IMR-90 (cell line): ENCODE measurements around the gene PRKN. TPM values are rescaled to one million over a fixed set of nuclear protein-coding genes. Genes with fewer than 3 reads are reported as not detected.

Source experiments
- ATAC-seq: fragments of 200-7000 bp; cut with Tn5 transposase; 2 replicates; pipeline ENCODE4 v1.9.1; 2020; ENCODE audit warnings: low read depth, mild to moderate bottlenecking, moderate library complexity
- BruUV-seq: library from RNA; stranded (reverse); fragments of 400-500 nt; replicated peaks from 2 replicates; lab custom pipeline; 2021; lab: Mats Ljungman, UMichigan
- CTCF ChIA-PET: fragments of 300-600 bp; formaldehyde crosslinking; extraction: SDS; loops from one replicate; lab custom pipeline; 2021; ENCODE audit warnings: antibody characterized with exemption; lab: Yijun Ruan, JAX
- POLR2A ChIA-PET: fragments of 300-600 bp; sonication (Branson Sonifier 250); formaldehyde crosslinking; loops from one replicate; lab custom pipeline; 2022; ENCODE audit warnings: antibody characterized with exemption; ENCODE audit not compliant: unreplicated experiment; lab: Charles Lee
- DNase-seq: peaks from one replicate; pipeline ENCODE4 v3.0.0; 2013
- H2AFZ ChIP-seq: replicated peaks from 2 replicates; pipeline ENCODE3; 2013; ENCODE audit warnings: low read length, mild to moderate bottlenecking; ENCODE audit not compliant: poor library complexity
- H2AK5ac ChIP-seq: 2 replicates; pipeline ENCODE4 v1.6.1; 2013; ENCODE audit warnings: low read depth, low read length, inconsistent platforms
- H2AK9ac ChIP-seq: replicated peaks from 2 replicates; pipeline ENCODE3; 2013; ENCODE audit warnings: mild to moderate bottlenecking, low read depth, low read length, moderate library complexity; ENCODE audit not compliant: poor library complexity
- H2BK120ac ChIP-seq: 2 replicates; pipeline ENCODE4 v1.6.1; 2013; ENCODE audit warnings: low read depth, low read length, inconsistent platforms
- H2BK15ac ChIP-seq: 3 replicates; pipeline ENCODE4 v1.6.1; 2013; ENCODE audit warnings: low read depth, low read length, inconsistent platforms
- H2BK20ac ChIP-seq: 2 replicates; pipeline ENCODE4 v1.6.1; 2013; ENCODE audit warnings: low read depth, mild to moderate bottlenecking, inconsistent platforms, low read length, moderate library complexity
- H2BK5ac ChIP-seq: 2 replicates; pipeline ENCODE4 v1.6.1; 2013; ENCODE audit warnings: mild to moderate bottlenecking, low read depth, low read length, inconsistent platforms; ENCODE audit not compliant: poor library complexity, severe bottlenecking
- H3K14ac ChIP-seq: replicated peaks from 2 replicates; pipeline ENCODE4 v1.6.1; 2013; ENCODE audit warnings: low read depth, low read length, inconsistent platforms
- H3K18ac ChIP-seq: 2 replicates; pipeline ENCODE4 v1.6.1; 2013; ENCODE audit warnings: low read depth, low read length, control low read depth
- H3K23ac ChIP-seq: 2 replicates; pipeline ENCODE4 v1.6.1; 2013; ENCODE audit warnings: low read depth, low read length, inconsistent platforms
- H3K27ac ChIP-seq: 2 replicates; pipeline ENCODE4 v1.5.1; 2013; ENCODE audit warnings: mild to moderate bottlenecking, control low read depth, low read length; ENCODE audit not compliant: insufficient read depth
- H3K27me3 ChIP-seq: 2 replicates; pipeline ENCODE4 v1.6.1; 2013; ENCODE audit warnings: low read length; ENCODE audit not compliant: control insufficient read depth, insufficient read depth
- H3K36me3 ChIP-seq: 2 replicates; pipeline ENCODE4 v1.6.1; 2013; ENCODE audit warnings: low read length, mixed read lengths; ENCODE audit not compliant: control insufficient read depth, insufficient read depth
- H3K4ac ChIP-seq: 2 replicates; pipeline ENCODE4 v1.6.1; 2013; ENCODE audit warnings: low read depth, low read length, inconsistent platforms
- H3K4me1 ChIP-seq: 2 replicates; pipeline ENCODE4 v1.6.1; 2013; ENCODE audit warnings: low read length, mixed read lengths; ENCODE audit not compliant: control insufficient read depth, insufficient read depth
- H3K4me2 ChIP-seq: 2 replicates; pipeline ENCODE4 v1.6.1; 2013; ENCODE audit warnings: low read depth, mild to moderate bottlenecking, control low read depth, low read length, moderate library complexity
- H3K4me3 ChIP-seq: 2 replicates; pipeline ENCODE4 v1.5.1; 2013; ENCODE audit warnings: low read depth, mild to moderate bottlenecking, control low read depth, low read length, moderate library complexity; ENCODE audit not compliant: insufficient read depth
- H3K56ac ChIP-seq: 2 replicates; pipeline ENCODE4 v1.6.1; 2013; ENCODE audit warnings: low read length, inconsistent platforms; ENCODE audit not compliant: insufficient read depth; ENCODE audit errors: extremely low read depth
- H3K79me1 ChIP-seq, 2 experiments: 2 replicates each; pipeline ENCODE4 v1.6.1; 2013; ENCODE audit warnings: low read length in 2 of 2, inconsistent platforms in 1 of 2, low read depth in 1 of 2
- H3K9ac ChIP-seq: 2 replicates; pipeline ENCODE4 v1.6.1; 2013; ENCODE audit warnings: low read depth, low read length, control low read depth
- H3K9me1 ChIP-seq: 2 replicates; pipeline ENCODE4 v1.6.1; 2013; ENCODE audit warnings: low read length, inconsistent platforms; ENCODE audit not compliant: insufficient read depth
- H3K9me3 ChIP-seq: 2 replicates; pipeline ENCODE4 v1.6.1; 2013; ENCODE audit warnings: low read length; ENCODE audit not compliant: control insufficient read depth, insufficient read depth
- H4K20me1 ChIP-seq: 2 replicates; pipeline ENCODE4 v1.6.1; 2013; ENCODE audit warnings: low read length, inconsistent platforms; ENCODE audit not compliant: insufficient read depth
- H4K5ac ChIP-seq: 2 replicates; pipeline ENCODE4 v1.6.1; 2013; ENCODE audit warnings: mild to moderate bottlenecking, low read depth, low read length, control low read depth
- H4K8ac ChIP-seq, 2 experiments: 2 replicates each; pipeline ENCODE4 v1.6.1; 2013; ENCODE audit warnings: low read depth in 2 of 2, low read length in 2 of 2, control low read depth in 1 of 2, inconsistent platforms in 1 of 2
- H4K91ac ChIP-seq: 2 replicates; pipeline ENCODE4 v1.6.1; 2013; ENCODE audit warnings: low read depth, low read length, inconsistent platforms; ENCODE audit not compliant: insufficient read depth
- MAZ ChIP-seq: IDR thresholded peaks from 2 replicates; pipeline ENCODE4 v1.6.1; 2012; ENCODE audit warnings: low read depth, mild to moderate bottlenecking, low read length, improper control_type of control experiment, moderate library complexity, borderline replicate concordance
- MXI1 ChIP-seq: IDR thresholded peaks from 2 replicates; pipeline ENCODE4 v1.6.1; 2012; ENCODE audit warnings: low read depth, mild to moderate bottlenecking, low read length, moderate library complexity, borderline replicate concordance
- RAD21 ChIP-seq: IDR thresholded peaks from 2 replicates; pipeline ENCODE4 v1.6.1; 2012; ENCODE audit warnings: low read length, improper control_type of control experiment
- RFX5 ChIP-seq: IDR thresholded peaks from 2 replicates; pipeline ENCODE4 v1.8.0; 2012; ENCODE audit warnings: low read depth, mild to moderate bottlenecking, low read length, moderate library complexity
- SMC3 ChIP-seq: fragments of 150-350 bp; IDR thresholded peaks from 2 replicates; pipeline ENCODE4 v1.6.1; 2016; ENCODE audit warnings: low read depth, mild to moderate bottlenecking, antibody characterized with exemption, low read length, moderate library complexity
- WGBS, 2 experiments: methylation state at CpG; one replicate each; pipeline versions ENCODE4 v1.1.5 to v1.1.7; 2013; ENCODE audit warnings: missing lambda C conversion rate in 2 of 2; ENCODE audit not compliant: insufficient read length in 1 of 2; ENCODE audit errors: extremely low coverage in 2 of 2; 5-methylcytosine and 5-hydroxymethylcytosine counted together
- dilution Hi-C: fragments of 300-500 bp; cut with HindIII; formaldehyde crosslinking; loops from one replicate; pipeline ENCODE4 v1.14.3; 2018; ENCODE audit warnings: low sequenced_read_pairs; ENCODE audit not compliant: unreplicated experiment
- in situ Hi-C: fragments of 300-500 bp; cut with MboI; formaldehyde crosslinking; loops from 3 replicates; pipeline ENCODE4 v1.14.3; 2019; ENCODE audit warnings: low sequenced_read_pairs, inconsistent platforms, mixed read lengths
- intact Hi-C: fragments of 100-400 bp; cut with micrococcal nuclease; formaldehyde crosslinking; loops from 2 replicates; pipeline ENCODE4 v1.10.0; 2022
- polyA plus RNA-seq, 3 experiments: library from polyadenylated mRNA; depleted of rRNA; stranded (reverse); fragments of >200 nt; gene quantifications; 2 replicates each; pipeline ENCODE4 v1.2.3, GENCODE V29; 2012; ENCODE audit warnings: low replicate concordance in 1 of 3
- total RNA-seq: library from RNA; depleted of rRNA; stranded (reverse); fragments of >200 nt; gene quantifications from 2 replicates; pipeline ENCODE4 v1.2.3, GENCODE V29; 2012

PRKN gene
- total and polyA plus RNA-seq, 2 of the 4 experiments (the other 2 are of a cell fraction): 0.15 to 0.18 TPM

DNA sequence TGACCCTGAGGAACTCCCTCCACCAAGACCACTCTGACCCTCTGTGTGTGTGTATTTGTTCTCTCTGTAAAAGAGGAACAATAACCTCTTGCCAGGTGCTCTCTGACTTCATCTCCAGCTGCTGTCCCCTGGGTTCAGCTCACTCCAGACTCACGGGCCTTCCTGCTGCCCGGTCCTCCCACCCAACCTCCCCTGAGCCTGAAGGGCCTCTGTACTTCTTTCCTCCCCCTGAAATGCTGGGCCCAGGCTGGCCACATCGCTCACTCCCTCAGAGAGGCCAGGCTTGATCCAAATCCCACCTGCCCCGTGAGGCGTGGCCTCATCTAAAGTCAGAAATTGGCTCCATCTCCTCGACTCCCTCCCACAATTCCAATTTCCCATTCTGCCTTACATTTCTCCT, 202.4 kb downstream of the PRKN start:
- H3K9me1 ChIP-seq: no peaks in the 10 kb centered on the region
- no peak overlapping the region for H2BK15ac ChIP-seq
- H3K79me1 ChIP-seq: no peaks in the 10 kb centered on the region
- H3K27ac ChIP-seq: no peak overlapping the region
- no peak for DNase-seq
- CTCF ChIA-PET: no interaction called here
- H2AK5ac ChIP-seq: no peak overlapping the region
- H4K91ac ChIP-seq: no peak overlapping the region
- no peak for ATAC-seq
- peaks cover 20% of the 10 kb centered on the region for H3K9me3 ChIP-seq
- in situ Hi-C loops (no loop called here), dilution Hi-C loops (no loop called here), intact Hi-C loops (no loop called here)
- no peak overlapping the region for H3K9ac ChIP-seq
- H4K8ac ChIP-seq: no peak overlapping the region
- BruUV-seq: no TSS peak
- no peak overlapping the region for H2BK20ac ChIP-seq
- H2AK9ac ChIP-seq: no peak overlapping the region
- H3K27me3 ChIP-seq: no peaks in the 10 kb centered on the region
- no peaks in the 10 kb centered on the region for H4K20me1 ChIP-seq
- no peak overlapping the region for H2AFZ ChIP-seq
- TF ChIP-seq SMC3: no peak
- TF ChIP-seq MXI1: no peak
- TF ChIP-seq RAD21: no peak
- no peak for TF ChIP-seq RFX5
- TF ChIP-seq MAZ: no peak
- no peak overlapping the region for H3K23ac ChIP-seq
- no peak overlapping the region for H3K4ac ChIP-seq
- no peaks in the 10 kb centered on the region for H3K36me3 ChIP-seq
- 65% methylated on average over 5 of the region's 6 CpGs; no CpG with 5 or more reads in 1 of the 2 experiments for WGBS, 2 experiments
- no peak overlapping the region for H4K5ac ChIP-seq
- H3K4me3 ChIP-seq: no peak overlapping the region
- no peak overlapping the region for H3K56ac ChIP-seq
- H3K14ac ChIP-seq: no peak overlapping the region
- POLR2A ChIA-PET: no interaction called here
- H2BK120ac ChIP-seq: no peak overlapping the region
- H3K18ac ChIP-seq: no peak overlapping the region
- no peak overlapping the region for H3K4me2 ChIP-seq
- H3K4me1 ChIP-seq: no peaks in the 10 kb centered on the region
- H2BK5ac ChIP-seq: no peak overlapping the region
